Mesodermal cell (in vitro differentiated cells): ENCODE data around the gene ASB3.
"Not testable (repeated sequence)": the region's sequence is repeated elsewhere in the genome, so short reads cannot be mapped to it uniquely, and the experiment has no call there.

Experiments
- H3K27ac ChIP-seq: 2 replicates; pipeline ENCODE4 v1.7.0; 2013; ENCODE audit warnings: mild to moderate bottlenecking, low read depth, low read length, moderate library complexity; ENCODE audit not compliant: severe bottlenecking
- H3K36me3 ChIP-seq: 2 replicates; pipeline ENCODE4 v1.7.1; 2013; ENCODE audit warnings: mild to moderate bottlenecking, low read length, moderate library complexity; ENCODE audit not compliant: control insufficient read depth, insufficient read depth
- H3K4me1 ChIP-seq: one replicate; pipeline ENCODE4 v1.7.1; 2013; ENCODE audit warnings: mild to moderate bottlenecking, low read length; ENCODE audit not compliant: insufficient read depth, control insufficient read depth, poor library complexity, severe bottlenecking
- H3K4me3 ChIP-seq: 2 replicates; pipeline ENCODE4 v1.7.0; 2013; ENCODE audit warnings: low read length, control low read depth, mild to moderate bottlenecking; ENCODE audit not compliant: insufficient read depth, poor library complexity, severe bottlenecking; ENCODE audit errors: extremely low read depth
- H3K9me3 ChIP-seq: 2 replicates; pipeline ENCODE4 v1.7.1; 2013; ENCODE audit warnings: mild to moderate bottlenecking, low read length, moderate library complexity; ENCODE audit not compliant: control insufficient read depth
- WGBS, 2 experiments: methylation state at CpG; one replicate each; pipeline ENCODE4 v1.1.5; 2013; ENCODE audit warnings: missing lambda C conversion rate in 2 of 2; ENCODE audit not compliant: insufficient coverage in 2 of 2; 5-methylcytosine and 5-hydroxymethylcytosine counted together

The ASB3 gene

GRCh38 chr2:53737091-53737490 lies 49.7 kb downstream of the ASB3 start:
- H3K4me1 ChIP-seq = no peaks in the 10 kb centered on the region
- WGBS, 2 experiments = 94 to 97% methylated on average over 4 to 5 of the region's 5 CpGs
- H3K27ac ChIP-seq = no peak overlapping the region
- H3K36me3 ChIP-seq = peaks cover 20% of the 10 kb centered on the region
- H3K4me3 ChIP-seq = no peak overlapping the region
- no peaks in the 10 kb centered on the region for H3K9me3 ChIP-seq

DNA sequence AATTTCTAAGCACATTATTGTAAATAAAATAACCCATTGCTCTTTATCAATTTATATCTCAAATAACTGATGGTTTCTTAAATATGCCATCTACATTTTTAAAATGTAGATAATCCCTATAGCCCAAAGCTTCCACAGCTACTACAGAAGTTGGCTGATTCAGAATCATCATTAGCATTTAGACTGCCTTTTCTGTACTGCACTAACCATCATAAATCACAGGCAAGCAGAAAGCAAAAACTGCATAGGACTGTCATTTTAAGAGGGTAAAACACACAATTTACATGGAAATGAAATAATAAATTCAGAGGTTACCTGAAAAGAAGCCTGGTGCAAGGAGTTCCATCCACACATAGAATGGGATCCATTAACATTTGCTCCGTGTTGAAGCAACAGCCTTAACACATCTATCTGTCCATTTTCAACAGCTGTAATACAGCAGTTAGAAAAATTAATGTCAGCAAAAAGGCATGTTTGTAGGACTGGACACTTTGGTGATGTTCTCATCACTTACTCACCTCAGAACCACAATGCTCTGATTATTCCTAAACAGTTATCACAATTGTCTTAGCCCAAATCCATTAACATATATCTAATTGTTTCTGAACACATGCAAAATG lies 57.5 kb downstream of the ASB3 start:
- H3K4me3 ChIP-seq = no peak overlapping the region
- 80% methylated on average over 1 of the region's 1 CpG; no CpG with 5 or more reads in 1 of the 2 experiments for WGBS, 2 experiments
- no peak overlapping the region for H3K27ac ChIP-seq
- peaks cover 34% of the 10 kb centered on the region for H3K36me3 ChIP-seq
- H3K4me1 ChIP-seq = no peaks in the 10 kb centered on the region
- peaks cover 4% of the 10 kb centered on the region for H3K9me3 ChIP-seq

DNA sequence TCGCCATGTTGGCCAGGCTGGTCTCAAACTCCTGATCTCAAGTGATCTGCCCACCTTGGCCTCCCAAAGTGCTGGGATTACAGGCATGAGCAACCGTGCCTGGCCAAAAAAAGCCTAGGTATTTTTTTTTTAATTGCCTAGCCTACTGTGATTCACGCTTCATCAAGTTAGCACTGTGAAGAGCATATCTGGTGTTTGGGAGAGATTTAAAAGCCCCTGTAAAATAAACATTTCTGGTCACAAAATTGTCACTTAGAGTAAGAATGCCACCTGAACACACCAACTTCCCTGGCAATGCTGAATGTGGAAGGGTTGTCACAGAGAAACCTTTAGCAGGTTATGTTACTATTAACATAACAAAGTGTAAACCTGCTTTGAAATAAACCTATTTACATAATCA lies 58.8 kb downstream of the ASB3 start:
- no peak overlapping the region for H3K4me3 ChIP-seq
- H3K27ac ChIP-seq = no peak overlapping the region
- peaks cover 28% of the 10 kb centered on the region for H3K36me3 ChIP-seq
- 86% methylated on average over 1 of the region's 3 CpGs for WGBS, 2 experiments
- H3K9me3 ChIP-seq = peaks cover 4% of the 10 kb centered on the region
- H3K4me1 ChIP-seq = no peaks in the 10 kb centered on the region

DNA sequence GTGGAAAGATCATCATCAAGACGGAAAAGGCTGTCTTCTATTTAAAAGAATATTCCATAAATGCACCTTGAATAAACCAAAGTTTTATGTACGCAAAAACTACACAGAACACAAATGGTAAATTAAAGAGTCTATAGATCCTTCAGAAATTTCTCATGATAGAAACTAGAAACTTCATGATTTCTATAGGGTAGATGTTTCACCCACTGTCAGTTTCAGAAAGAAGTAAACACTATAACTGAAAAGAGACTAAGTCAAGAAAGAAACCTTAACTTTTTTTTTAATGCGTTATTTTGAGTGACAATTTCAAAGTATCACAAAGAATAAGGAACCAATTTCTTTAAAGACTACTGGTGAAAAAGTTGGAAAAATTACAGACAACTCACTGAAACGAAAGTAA lies 61.1 kb downstream of the ASB3 start:
- H3K4me3 ChIP-seq = no peak overlapping the region
- no peak overlapping the region for H3K27ac ChIP-seq
- H3K4me1 ChIP-seq = no peaks in the 10 kb centered on the region
- H3K9me3 ChIP-seq = peaks cover 7% of the 10 kb centered on the region
- no CpG with 5 or more reads among the region's 4 CpGs for WGBS, 2 experiments
- H3K36me3 ChIP-seq = peaks cover 23% of the 10 kb centered on the region

DNA sequence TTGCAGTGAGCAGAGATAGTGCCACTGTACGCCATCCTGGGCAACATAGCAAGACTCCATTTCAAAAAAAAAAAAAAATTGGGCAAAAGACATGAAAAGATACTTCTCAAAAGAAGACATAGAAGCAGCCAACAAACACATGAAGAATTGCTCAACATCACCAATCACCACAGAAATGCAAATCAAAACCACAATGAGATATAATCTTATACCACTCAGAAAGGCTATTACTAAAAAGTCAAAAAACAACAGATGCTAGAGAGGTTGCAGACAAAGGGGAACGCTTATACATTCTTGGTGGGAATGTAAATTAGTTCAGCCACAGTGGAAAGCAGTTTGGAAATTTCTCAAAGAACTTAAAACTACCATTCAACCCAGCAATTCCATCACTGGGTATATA lies 62.2 kb downstream of the ASB3 start:
- Histone ChIP-seq H3K9me3 (peaks cover 8% of the 10 kb centered on the region), H3K4me3 (no peak overlapping the region), H3K27ac (no peak overlapping the region), H3K4me1 (no peaks in the 10 kb centered on the region), H3K36me3 (peaks cover 19% of the 10 kb centered on the region)
- WGBS, 2 experiments = 100% methylated on average over 1 of the region's 2 CpGs; no CpG with 5 or more reads in 1 of the 2 experiments

GRCh38 chr2:53720944-53721343 lies 65.8 kb downstream of the ASB3 start:
- not testable (repeated sequence) for H3K4me3 ChIP-seq, H3K36me3 ChIP-seq, H3K27ac ChIP-seq, H3K4me1 ChIP-seq
- 93% methylated on average over 3 of the region's 3 CpGs; no CpG with 5 or more reads in 1 of the 2 experiments for WGBS, 2 experiments
- H3K9me3 ChIP-seq = peaks cover 12% of the 10 kb centered on the region

DNA sequence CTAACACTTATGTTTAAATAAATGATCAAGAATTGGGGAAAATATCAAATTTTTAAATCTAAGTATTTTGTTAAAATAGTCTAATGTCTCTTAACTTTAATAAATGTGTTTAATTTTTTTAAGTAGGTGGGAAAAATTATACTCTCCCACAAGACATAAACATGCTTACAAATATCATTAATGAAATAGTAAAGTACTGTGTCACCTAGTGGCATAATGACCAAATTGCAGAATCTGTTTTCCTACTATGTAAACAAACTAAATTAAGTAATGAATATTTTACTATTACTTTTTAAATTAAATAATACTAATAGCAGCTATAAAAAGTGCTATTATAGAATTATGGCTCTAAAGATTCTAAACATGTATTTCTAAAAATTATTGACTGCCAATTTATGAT lies 71.2 kb downstream of the ASB3 start:
- Histone ChIP-seq H3K4me3 (no peak overlapping the region), H3K36me3 (peaks cover 21% of the 10 kb centered on the region), H3K27ac (no peak overlapping the region), H3K4me1 (no peaks in the 10 kb centered on the region), H3K9me3 (peaks cover 8% of the 10 kb centered on the region)

DNA sequence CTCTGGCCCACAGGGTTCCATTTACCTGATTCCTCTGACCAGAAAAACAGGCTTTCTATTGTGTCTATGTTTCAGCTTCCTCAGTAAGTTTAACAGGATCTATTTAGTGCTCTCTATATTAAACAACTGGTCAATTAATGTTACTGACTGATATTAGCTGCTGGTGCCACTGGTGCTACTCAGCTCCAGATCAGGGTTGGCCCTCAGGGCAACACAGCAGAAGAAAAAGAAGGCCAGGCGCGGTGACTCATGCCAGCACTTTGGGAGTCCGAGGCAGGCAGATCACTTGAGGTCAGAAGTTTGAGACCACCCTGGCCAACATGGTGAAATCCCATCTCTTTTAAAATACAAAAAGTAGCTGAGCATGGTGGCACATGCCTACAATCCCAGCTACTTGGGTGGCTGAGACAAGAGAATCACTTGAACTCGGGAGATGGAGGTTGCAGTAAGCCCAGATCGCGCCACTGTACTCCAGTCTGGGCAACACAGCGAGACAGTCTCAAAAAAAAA lies 75.4 kb downstream of the ASB3 start:
- Histone ChIP-seq H3K4me1 (no peaks in the 10 kb centered on the region), H3K27ac (no peak overlapping the region), H3K4me3 (no peak overlapping the region), H3K36me3 (peaks cover 58% of the 10 kb centered on the region), H3K9me3 (peaks cover 23% of the 10 kb centered on the region)
- 83 to 100% methylated on average over 6 of the region's 7 CpGs for WGBS, 2 experiments

GRCh38 chr2:53708988-53709387 lies 77.8 kb downstream of the ASB3 start:
- H3K4me3 ChIP-seq = no peak overlapping the region
- no peak overlapping the region for H3K27ac ChIP-seq
- no peaks in the 10 kb centered on the region for H3K4me1 ChIP-seq
- peaks cover 23% of the 10 kb centered on the region for H3K9me3 ChIP-seq
- peaks cover 65% of the 10 kb centered on the region for H3K36me3 ChIP-seq

- Histone ChIP-seq H3K36me3 (peaks cover 26% of the 10 kb centered on the region), H3K27ac (no peak overlapping the region), H3K4me1 (no peaks in the 10 kb centered on the region), H3K4me3 (no peak overlapping the region), H3K9me3 (no peaks in the 10 kb centered on the region)
- no CpG with 5 or more reads among the region's 2 CpGs for WGBS, 2 experiments
These were observed 85.5 kb downstream of the ASB3 start for GRCh38 chr2:53701221-53701620.

- Histone ChIP-seq H3K36me3 (peaks cover 23% of the 10 kb centered on the region), H3K4me3 (no peak overlapping the region), H3K9me3 (no peaks in the 10 kb centered on the region), H3K4me1 (no peaks in the 10 kb centered on the region), H3K27ac (no peak overlapping the region)
- 91 to 100% methylated on average over 1 of the region's 1 CpG for WGBS, 2 experiments
These were observed 89.1 kb downstream of the ASB3 start for GRCh38 chr2:53697686-53698085.
